HepG2 (cell line): ENCODE measurements around the gene OPRL1. TPM values are rescaled to one million over a fixed set of nuclear protein-coding genes. Genes with fewer than 3 reads are reported as not detected.

ENCODE experiments used
- CHCHD3 ChIP-seq: sonication (generic); formaldehyde crosslinking; IDR thresholded peaks from 2 replicates; pipeline ENCODE4 v1.8.0; 2022; ENCODE audit warnings: mild to moderate bottlenecking, missing genetic modification reagents, moderate library complexity
- IKZF4 ChIP-seq: sonication (generic); formaldehyde crosslinking; IDR thresholded peaks from 2 replicates; pipeline ENCODE4 v1.5.1; 2020; ENCODE audit warnings: borderline replicate concordance, mild to moderate bottlenecking, low read depth, missing genetic modification reagents; ENCODE audit errors: not compliant biosample characterization
- KDM2A ChIP-seq: sonication (generic); formaldehyde crosslinking; IDR thresholded peaks from 2 replicates; pipeline ENCODE4 v1.4.0; 2020; ENCODE audit warnings: low read depth, missing genetic modification reagents, borderline replicate concordance
- ZIK1 ChIP-seq: sonication (generic); formaldehyde crosslinking; IDR thresholded peaks from 2 replicates; pipeline ENCODE4 v1.5.0; 2020; ENCODE audit warnings: mild to moderate bottlenecking, low read depth, missing genetic modification reagents, borderline replicate concordance
- ZNF136 ChIP-seq: sonication (generic); formaldehyde crosslinking; IDR thresholded peaks from 2 replicates; pipeline ENCODE4 v1.8.1; 2022; ENCODE audit warnings: low read depth, mild to moderate bottlenecking, moderate library complexity, missing genetic modification reagents
- ZNF546 ChIP-seq: sonication (generic); formaldehyde crosslinking; conservative IDR thresholded peaks from 2 replicates; pipeline ENCODE4 v1.8.1; 2023; ENCODE audit warnings: mild to moderate bottlenecking, missing genetic modification reagents
- polyA plus RNA-seq, 8 experiments: library from polyadenylated mRNA; depleted of rRNA in 3 of 8; stranded (reverse) in 7 of 8; unstranded in 1 of 8; fragments of >200 nt; fragmentation: Illumina TruSeq in 4 of 8; extraction: Trizol in 4 of 8; gene quantifications; 2 replicates each; pipeline versions ENCODE4 v1.2.1 to v1.2.3, GENCODE V29; 2011 to 2016; ENCODE audit warnings: low read depth in 4 of 8, missing spikeins in 1 of 8, mixed read lengths in 1 of 8; ENCODE audit not compliant: insufficient read depth in 1 of 8
- total RNA-seq, 5 experiments: library from RNA; depleted of rRNA; stranded (reverse); fragments of >200 nt; fragmentation: Illumina TruSeq; extraction: Trizol; gene quantifications; 2 replicates each; pipeline ENCODE4 v1.2.3, GENCODE V29; 2016; ENCODE audit warnings: low read depth in 1 of 5
- TF ChIP-seq, protein P1 (sequence below): sonication (generic); formaldehyde crosslinking; IDR thresholded peaks from 2 replicates; pipeline ENCODE4 v1.5.1; 2020; ENCODE audit warnings: mild to moderate bottlenecking, missing genetic modification reagents
- TF ChIP-seq, protein P2 (sequence below): sonication (generic); formaldehyde crosslinking; IDR thresholded peaks from 2 replicates; pipeline ENCODE4 v1.4.0; 2020; ENCODE audit warnings: low read depth, missing genetic modification reagents
- TF ChIP-seq, protein P3 (sequence below): sonication (generic); formaldehyde crosslinking; IDR thresholded peaks from 2 replicates; pipeline ENCODE4 v1.4.0; 2020; ENCODE audit warnings: low read depth, mild to moderate bottlenecking, missing genetic modification reagents
- TF ChIP-seq, protein P4 (sequence below): sonication (generic); formaldehyde crosslinking; IDR thresholded peaks from 2 replicates; pipeline ENCODE4 v1.8.0; 2022; ENCODE audit warnings: missing genetic modification reagents, mild to moderate bottlenecking, borderline replicate concordance
- TF ChIP-seq, protein P5 (sequence below): sonication (generic); formaldehyde crosslinking; IDR thresholded peaks from 2 replicates; pipeline ENCODE4 v1.4.0; 2020; ENCODE audit warnings: mild to moderate bottlenecking, missing genetic modification reagents

The OPRL1 gene
- total and polyA plus RNA-seq, 2 of the 13 experiments (the other 11 are each of a cell fraction or from before 2014, with no cell fraction given), result 0.35 to 0.71 TPM

DNA sequence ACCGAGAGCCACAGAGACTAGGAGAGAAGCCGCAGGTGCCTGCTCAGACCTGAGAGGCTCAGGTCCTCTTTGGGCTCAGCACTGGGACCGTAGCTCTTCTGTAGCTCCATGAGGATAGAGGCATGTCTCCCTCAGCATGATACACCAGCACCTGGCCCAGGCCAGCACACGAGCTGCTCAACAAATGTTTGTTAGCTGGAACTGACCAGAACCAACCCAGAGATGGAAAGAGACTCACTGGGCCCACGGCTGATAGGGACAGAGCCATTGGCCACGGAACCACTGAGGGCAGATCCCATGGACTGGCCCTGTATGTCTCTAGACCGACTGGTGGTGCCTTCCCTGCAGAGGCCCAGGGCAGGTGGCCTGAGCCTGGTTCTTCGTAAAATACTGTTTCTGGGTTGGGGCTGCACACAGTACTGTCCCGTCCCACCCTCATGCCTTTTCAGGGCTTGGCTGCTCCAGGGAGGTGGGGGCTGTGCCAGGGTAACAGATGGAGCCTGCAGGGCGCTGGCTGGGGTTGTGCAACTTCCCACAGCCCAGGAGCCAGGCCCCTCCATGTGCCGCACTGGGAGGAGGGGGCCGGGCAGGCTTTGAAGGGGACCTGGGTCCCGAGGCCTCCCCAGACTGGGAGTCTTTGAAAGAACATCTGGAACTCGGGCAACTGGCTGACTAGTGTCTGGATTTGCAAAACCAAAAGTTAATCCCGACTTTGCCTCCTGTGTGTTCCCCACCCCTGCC, 38.7 kb upstream of the OPRL1 start (continued):
- TF ChIP-seq, protein P1, sequence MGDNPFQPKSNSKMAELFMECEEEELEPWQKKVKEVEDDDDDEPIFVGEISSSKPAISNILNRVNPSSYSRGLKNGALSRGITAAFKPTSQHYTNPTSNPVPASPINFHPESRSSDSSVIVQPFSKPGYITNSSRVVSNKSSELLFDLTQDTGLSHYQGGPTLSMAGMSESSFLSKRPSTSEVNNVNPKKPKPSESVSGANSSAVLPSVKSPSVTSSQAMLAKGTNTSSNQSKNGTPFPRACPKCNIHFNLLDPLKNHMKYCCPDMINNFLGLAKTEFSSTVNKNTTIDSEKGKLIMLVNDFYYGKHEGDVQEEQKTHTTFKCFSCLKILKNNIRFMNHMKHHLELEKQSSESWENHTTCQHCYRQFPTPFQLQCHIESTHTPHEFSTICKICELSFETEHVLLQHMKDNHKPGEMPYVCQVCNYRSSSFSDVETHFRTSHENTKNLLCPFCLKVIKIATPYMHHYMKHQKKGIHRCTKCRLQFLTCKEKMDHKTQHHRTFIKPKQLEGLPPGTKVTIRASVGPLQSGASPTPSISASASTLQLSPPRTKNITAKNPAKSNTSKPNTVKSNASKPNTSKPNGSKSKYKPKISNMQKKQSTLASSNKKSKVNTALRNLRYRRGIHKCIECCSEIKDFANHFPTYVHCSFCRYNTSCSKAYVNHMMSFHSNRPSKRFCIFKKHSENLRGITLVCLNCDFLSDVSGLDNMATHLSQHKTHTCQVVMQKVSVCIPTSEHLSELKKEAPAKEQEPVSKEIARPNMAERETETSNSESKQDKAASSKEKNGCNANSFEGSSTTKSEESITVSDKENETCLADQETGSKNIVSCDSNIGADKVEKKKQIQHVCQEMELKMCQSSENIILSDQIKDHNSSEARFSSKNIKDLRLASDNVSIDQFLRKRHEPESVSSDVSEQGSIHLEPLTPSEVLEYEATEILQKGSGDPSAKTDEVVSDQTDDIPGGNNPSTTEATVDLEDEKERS, result 0 out of 2 replicates have a peak, but pooled peaks have one; percentile 11
- TF ChIP-seq ZIK1 (CRISPR knock-in tag) (no peak), KDM2A (CRISPR knock-in tag) (peak; percentile 85; the same call in 1 of the 2 replicates), ZNF546 (CRISPR knock-in tag) (no peak; the same call in 1 of the 2 replicates), CHCHD3 (CRISPR knock-in tag) (peak; percentile 89), IKZF4 (CRISPR knock-in tag) (peak; percentile 24), ZNF136 (no peak)
- TF ChIP-seq, protein P2, sequence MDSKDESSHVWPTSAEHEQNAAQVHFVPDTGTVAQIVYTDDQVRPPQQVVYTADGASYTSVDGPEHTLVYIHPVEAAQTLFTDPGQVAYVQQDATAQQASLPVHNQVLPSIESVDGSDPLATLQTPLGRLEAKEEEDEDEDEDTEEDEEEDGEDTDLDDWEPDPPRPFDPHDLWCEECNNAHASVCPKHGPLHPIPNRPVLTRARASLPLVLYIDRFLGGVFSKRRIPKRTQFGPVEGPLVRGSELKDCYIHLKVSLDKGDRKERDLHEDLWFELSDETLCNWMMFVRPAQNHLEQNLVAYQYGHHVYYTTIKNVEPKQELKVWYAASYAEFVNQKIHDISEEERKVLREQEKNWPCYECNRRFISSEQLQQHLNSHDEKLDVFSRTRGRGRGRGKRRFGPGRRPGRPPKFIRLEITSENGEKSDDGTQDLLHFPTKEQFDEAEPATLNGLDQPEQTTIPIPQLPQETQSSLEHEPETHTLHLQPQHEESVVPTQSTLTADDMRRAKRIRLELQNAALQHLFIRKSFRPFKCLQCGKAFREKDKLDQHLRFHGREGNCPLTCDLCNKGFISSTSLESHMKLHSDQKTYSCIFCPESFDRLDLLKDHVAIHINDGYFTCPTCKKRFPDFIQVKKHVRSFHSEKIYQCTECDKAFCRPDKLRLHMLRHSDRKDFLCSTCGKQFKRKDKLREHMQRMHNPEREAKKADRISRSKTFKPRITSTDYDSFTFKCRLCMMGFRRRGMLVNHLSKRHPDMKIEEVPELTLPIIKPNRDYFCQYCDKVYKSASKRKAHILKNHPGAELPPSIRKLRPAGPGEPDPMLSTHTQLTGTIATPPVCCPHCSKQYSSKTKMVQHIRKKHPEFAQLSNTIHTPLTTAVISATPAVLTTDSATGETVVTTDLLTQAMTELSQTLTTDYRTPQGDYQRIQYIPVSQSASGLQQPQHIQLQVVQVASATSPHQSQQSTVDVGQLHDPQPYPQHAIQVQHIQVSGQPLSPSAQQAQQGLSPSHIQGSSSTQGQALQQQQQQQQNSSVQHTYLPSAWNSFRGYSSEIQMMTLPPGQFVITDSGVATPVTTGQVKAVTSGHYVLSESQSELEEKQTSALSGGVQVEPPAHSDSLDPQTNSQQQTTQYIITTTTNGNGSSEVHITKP (CRISPR knock-in tag), result peak; percentile 63
- TF ChIP-seq, protein P3, sequence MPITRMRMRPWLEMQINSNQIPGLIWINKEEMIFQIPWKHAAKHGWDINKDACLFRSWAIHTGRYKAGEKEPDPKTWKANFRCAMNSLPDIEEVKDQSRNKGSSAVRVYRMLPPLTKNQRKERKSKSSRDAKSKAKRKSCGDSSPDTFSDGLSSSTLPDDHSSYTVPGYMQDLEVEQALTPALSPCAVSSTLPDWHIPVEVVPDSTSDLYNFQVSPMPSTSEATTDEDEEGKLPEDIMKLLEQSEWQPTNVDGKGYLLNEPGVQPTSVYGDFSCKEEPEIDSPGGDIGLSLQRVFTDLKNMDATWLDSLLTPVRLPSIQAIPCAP (CRISPR knock-in tag), result no peak
- TF ChIP-seq, protein P4, sequence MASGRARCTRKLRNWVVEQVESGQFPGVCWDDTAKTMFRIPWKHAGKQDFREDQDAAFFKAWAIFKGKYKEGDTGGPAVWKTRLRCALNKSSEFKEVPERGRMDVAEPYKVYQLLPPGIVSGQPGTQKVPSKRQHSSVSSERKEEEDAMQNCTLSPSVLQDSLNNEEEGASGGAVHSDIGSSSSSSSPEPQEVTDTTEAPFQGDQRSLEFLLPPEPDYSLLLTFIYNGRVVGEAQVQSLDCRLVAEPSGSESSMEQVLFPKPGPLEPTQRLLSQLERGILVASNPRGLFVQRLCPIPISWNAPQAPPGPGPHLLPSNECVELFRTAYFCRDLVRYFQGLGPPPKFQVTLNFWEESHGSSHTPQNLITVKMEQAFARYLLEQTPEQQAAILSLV (CRISPR knock-in tag), result no peak
- TF ChIP-seq, protein P5, sequence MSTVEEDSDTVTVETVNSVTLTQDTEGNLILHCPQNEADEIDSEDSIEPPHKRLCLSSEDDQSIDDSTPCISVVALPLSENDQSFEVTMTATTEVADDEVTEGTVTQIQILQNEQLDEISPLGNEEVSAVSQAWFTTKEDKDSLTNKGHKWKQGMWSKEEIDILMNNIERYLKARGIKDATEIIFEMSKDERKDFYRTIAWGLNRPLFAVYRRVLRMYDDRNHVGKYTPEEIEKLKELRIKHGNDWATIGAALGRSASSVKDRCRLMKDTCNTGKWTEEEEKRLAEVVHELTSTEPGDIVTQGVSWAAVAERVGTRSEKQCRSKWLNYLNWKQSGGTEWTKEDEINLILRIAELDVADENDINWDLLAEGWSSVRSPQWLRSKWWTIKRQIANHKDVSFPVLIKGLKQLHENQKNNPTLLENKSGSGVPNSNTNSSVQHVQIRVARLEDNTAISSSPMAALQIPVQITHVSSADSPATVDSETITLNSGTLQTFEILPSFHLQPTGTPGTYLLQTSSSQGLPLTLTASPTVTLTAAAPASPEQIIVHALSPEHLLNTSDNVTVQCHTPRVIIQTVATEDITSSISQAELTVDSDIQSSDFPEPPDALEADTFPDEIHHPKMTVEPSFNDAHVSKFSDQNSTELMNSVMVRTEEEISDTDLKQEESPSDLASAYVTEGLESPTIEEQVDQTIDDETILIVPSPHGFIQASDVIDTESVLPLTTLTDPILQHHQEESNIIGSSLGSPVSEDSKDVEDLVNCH (CRISPR knock-in tag), result 0 out of 2 replicates have a peak, but pooled peaks have one; percentile 88
